ENCODE results near the gene PRKCB.

DNA sequence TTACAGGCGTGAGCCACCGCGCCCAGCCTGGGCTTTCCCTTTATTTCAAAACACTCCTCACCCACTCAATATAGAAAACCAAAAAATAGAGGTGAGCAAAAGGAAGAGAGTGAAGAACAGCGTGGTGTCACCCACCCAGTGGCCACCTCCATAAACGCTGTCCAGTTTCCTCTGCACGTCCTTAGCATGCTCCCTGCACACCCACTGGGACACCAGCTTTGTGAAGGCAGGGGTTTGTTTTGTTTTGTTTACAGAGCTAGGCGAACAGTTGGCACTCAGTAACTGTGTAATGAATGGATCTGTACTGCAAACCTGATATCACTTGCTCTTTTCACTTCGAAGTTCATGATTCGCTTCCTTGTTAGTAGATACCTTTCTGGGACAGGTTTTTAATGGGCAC is 73.0 kb downstream of the PRKCB start:
- TF ChIP-seq, protein P1, sequence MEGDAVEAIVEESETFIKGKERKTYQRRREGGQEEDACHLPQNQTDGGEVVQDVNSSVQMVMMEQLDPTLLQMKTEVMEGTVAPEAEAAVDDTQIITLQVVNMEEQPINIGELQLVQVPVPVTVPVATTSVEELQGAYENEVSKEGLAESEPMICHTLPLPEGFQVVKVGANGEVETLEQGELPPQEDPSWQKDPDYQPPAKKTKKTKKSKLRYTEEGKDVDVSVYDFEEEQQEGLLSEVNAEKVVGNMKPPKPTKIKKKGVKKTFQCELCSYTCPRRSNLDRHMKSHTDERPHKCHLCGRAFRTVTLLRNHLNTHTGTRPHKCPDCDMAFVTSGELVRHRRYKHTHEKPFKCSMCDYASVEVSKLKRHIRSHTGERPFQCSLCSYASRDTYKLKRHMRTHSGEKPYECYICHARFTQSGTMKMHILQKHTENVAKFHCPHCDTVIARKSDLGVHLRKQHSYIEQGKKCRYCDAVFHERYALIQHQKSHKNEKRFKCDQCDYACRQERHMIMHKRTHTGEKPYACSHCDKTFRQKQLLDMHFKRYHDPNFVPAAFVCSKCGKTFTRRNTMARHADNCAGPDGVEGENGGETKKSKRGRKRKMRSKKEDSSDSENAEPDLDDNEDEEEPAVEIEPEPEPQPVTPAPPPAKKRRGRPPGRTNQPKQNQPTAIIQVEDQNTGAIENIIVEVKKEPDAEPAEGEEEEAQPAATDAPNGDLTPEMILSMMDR (tag by site-specific recombination; IDR thresholded peaks at IDR 0.05): no peak
- no peak for TF ChIP-seq ZNF548 (tag by site-specific recombination; IDR thresholded peaks at IDR 0.05)
- TF ChIP-seq REPIN1 (tag by site-specific recombination; IDR thresholded peaks at IDR 0.05; ENCODE audit: low read depth): no peak
- TF ChIP-seq GLI2 (tag by site-specific recombination; IDR thresholded peaks at IDR 0.05; ENCODE audit: borderline replicate concordance, low read depth): no peak
- TF ChIP-seq, protein P2, sequence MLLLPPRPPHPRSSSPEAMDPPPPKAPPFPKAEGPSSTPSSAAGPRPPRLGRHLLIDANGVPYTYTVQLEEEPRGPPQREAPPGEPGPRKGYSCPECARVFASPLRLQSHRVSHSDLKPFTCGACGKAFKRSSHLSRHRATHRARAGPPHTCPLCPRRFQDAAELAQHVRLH (tag by site-specific recombination; IDR thresholded peaks at IDR 0.05): no peak
- TF ChIP-seq GLI4 (tag by site-specific recombination; IDR thresholded peaks at IDR 0.05): no peak
- no peak for TF ChIP-seq ZNF423 (tag by site-specific recombination; IDR thresholded peaks at IDR 0.05)
- TF ChIP-seq, protein P3, sequence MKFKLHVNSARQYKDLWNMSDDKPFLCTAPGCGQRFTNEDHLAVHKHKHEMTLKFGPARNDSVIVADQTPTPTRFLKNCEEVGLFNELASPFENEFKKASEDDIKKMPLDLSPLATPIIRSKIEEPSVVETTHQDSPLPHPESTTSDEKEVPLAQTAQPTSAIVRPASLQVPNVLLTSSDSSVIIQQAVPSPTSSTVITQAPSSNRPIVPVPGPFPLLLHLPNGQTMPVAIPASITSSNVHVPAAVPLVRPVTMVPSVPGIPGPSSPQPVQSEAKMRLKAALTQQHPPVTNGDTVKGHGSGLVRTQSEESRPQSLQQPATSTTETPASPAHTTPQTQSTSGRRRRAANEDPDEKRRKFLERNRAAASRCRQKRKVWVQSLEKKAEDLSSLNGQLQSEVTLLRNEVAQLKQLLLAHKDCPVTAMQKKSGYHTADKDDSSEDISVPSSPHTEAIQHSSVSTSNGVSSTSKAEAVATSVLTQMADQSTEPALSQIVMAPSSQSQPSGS (tag by site-specific recombination; IDR thresholded peaks at IDR 0.05; ENCODE audit: low read depth): no peak
- no peak for TF ChIP-seq ZNF112 (tag by site-specific recombination; IDR thresholded peaks at IDR 0.05)

Data from HEK293 (cell line).